Cardiac fibroblast (primary cell): ENCODE data around the gene IQCH.

Source experiments
- DNase-seq, 2 donors: peaks; one replicate each; pipeline versions ENCODE4 v3.0.0 to v3.0.0-alpha.2; 2010; ENCODE audit warnings: low read depth in 2 of 2
- H3K4me3 ChIP-seq, 2 donors: replicated peaks in 1 of 2; 1 replicate in 1 of 2; 2 replicates in 1 of 2; pipeline ENCODE4 v1.5.1; 2011; ENCODE audit warnings: low read depth in 2 of 2, low read length in 2 of 2, mild to moderate bottlenecking in 2 of 2, moderate library complexity in 1 of 2
- TF ChIP-seq, protein P1 (sequence below): IDR thresholded peaks from one replicate; pipeline ENCODE4 v1.5.1; 2011; ENCODE audit warnings: low read depth, mild to moderate bottlenecking, low read length, inconsistent platforms

IQCH gene

DNA sequence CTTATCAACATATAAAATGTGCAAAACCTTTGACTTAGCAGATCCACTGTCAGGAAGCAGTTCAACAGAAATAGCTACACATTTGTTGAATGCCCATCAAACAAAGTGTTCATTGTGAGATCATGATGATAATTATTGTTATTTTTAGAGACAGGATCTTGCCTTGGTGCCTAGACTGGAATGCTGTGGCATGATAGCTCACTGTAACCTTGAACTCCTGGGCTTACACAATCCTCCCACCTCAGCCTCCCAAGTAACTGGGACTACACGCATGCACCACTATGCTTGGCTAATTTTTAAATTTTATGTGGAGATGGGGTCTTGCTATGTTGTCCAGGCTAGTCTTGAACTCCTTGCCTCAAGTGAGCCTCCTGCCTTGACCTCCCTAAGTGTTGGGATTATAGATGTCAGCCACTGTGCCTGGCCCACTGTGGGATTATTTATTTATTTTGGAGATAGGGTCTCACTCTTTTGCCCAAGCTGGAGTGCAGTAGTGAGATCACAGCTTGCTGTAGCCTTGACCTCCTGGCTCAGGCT is 296.7 kb downstream of the IQCH start:
- no peak for DNase-seq
- TF ChIP-seq, protein P1, sequence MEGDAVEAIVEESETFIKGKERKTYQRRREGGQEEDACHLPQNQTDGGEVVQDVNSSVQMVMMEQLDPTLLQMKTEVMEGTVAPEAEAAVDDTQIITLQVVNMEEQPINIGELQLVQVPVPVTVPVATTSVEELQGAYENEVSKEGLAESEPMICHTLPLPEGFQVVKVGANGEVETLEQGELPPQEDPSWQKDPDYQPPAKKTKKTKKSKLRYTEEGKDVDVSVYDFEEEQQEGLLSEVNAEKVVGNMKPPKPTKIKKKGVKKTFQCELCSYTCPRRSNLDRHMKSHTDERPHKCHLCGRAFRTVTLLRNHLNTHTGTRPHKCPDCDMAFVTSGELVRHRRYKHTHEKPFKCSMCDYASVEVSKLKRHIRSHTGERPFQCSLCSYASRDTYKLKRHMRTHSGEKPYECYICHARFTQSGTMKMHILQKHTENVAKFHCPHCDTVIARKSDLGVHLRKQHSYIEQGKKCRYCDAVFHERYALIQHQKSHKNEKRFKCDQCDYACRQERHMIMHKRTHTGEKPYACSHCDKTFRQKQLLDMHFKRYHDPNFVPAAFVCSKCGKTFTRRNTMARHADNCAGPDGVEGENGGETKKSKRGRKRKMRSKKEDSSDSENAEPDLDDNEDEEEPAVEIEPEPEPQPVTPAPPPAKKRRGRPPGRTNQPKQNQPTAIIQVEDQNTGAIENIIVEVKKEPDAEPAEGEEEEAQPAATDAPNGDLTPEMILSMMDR = no peak
- H3K4me3 ChIP-seq = no peak overlapping the region
